GM12891 (cell line): ENCODE measurements around the gene RTP5.

Experiments
- PAX5 ChIP-seq: IDR thresholded peaks from 2 replicates; pipeline ENCODE4 v1.6.1; 2011; ENCODE audit warnings: low read length, moderate library complexity, mild to moderate bottlenecking; ENCODE audit not compliant: insufficient read depth, severe bottlenecking
- POLR2A ChIP-seq: IDR thresholded peaks from 2 replicates; pipeline ENCODE4 v1.6.1; 2011; ENCODE audit warnings: low read depth, low read length, control low read depth
- POLR2AphosphoS5 ChIP-seq: IDR thresholded peaks from 2 replicates; pipeline ENCODE4 v1.6.1; 2011; ENCODE audit warnings: low read depth, low read length, control low read depth
- SPI1 ChIP-seq: IDR thresholded peaks from 2 replicates; pipeline ENCODE4 v1.6.1; 2011; ENCODE audit warnings: low read depth, low read length, control low read depth
- TAF1 ChIP-seq: IDR thresholded peaks from 2 replicates; pipeline ENCODE4 v1.6.1; 2011; ENCODE audit warnings: low read depth, low read length, control low read depth

DNA sequence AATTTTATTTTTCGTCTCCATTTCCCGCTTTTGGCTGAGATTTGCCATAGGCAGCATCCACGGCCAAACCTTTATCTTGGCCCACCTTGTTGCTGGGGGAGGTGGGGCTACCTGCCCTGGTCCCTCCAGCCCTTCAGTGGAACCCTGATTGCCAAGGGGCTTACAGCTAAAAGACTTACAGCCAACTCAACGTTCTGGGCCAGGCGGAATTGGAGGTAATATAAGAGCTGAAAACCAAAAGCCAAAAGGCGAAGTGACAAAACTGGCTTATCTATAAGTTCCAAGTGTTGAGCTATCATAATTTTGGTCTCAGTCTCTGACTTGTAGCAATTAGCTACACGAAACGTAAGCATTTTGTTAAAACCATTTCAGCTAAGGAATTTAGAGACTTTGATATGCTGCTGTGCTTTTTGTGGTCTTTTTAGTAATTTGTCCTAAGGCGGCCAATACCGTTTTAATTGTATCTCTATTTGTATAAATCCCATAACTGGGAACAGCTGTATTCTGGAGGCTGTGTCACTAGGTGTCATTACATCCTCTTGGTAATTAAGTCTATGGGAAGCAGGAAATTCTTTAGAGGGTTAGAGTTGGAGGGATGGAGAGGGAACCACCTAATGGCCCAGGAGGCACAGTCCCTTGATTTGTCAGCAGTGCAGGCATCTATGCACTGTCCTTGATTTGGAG lies 34.9 kb upstream of the RTP5 start:
- TF ChIP-seq POLR2AphosphoS5 (no peak), POLR2A (no peak), TAF1 (no peak), PAX5 (no peak), SPI1 (no peak)
